H1 (cell line): Measurements from ENCODE around the gene SLC23A3. TPM values are rescaled to one million over a fixed set of nuclear protein-coding genes. Genes with fewer than 3 reads are reported as not detected.

Experiments
- CTCF ChIA-PET: fragments of 300-600 bp; sonication (Branson Sonifier 250); formaldehyde crosslinking; loops from one replicate; lab custom pipeline; 2021; ENCODE audit not compliant: partially characterized antibody; lab: Charles Lee
- POLR2A ChIA-PET: fragments of 300-600 bp; sonication (Branson Sonifier 250); formaldehyde crosslinking; loops from one replicate; lab custom pipeline; 2021; ENCODE audit warnings: inconsistent platforms; ENCODE audit not compliant: partially characterized antibody; lab: Charles Lee
- DNase-seq, 2 experiments: peaks; one replicate each; pipeline versions ENCODE4 v3.0.0 to v3.0.0-alpha.2; 2010 to 2022; ENCODE audit warnings: low spot score in 2 of 2, low read depth in 1 of 2, mixed read lengths in 1 of 2
- FAIRE-seq: peaks from 2 replicates; lab custom pipeline; 2011; peaks lifted over from hg19 to GRCh38; lab: Jason Lieb, UNC
- H2AFZ ChIP-seq: 2 replicates; pipeline ENCODE4 v1.8.1; 2012; ENCODE audit warnings: low read length, inconsistent platforms
- H2AK5ac ChIP-seq: 2 replicates; pipeline ENCODE4 v1.6.1; 2013; ENCODE audit warnings: low read depth, low read length
- H2BK120ac ChIP-seq: replicated peaks from 2 replicates; pipeline ENCODE3; 2013; ENCODE audit warnings: low read depth, low read length, inconsistent platforms
- H2BK12ac ChIP-seq: 2 replicates; pipeline ENCODE4 v1.6.1; 2013; ENCODE audit warnings: low read depth, low read length
- H2BK15ac ChIP-seq: 2 replicates; pipeline ENCODE4 v1.6.1; 2013; ENCODE audit warnings: low read length
- H2BK20ac ChIP-seq: 2 replicates; pipeline ENCODE4 v1.6.1; 2013; ENCODE audit warnings: low read length
- H2BK5ac ChIP-seq: 2 replicates; pipeline ENCODE4 v1.6.1; 2013; ENCODE audit warnings: low read depth, low read length
- H3K14ac ChIP-seq: 2 replicates; pipeline ENCODE4 v1.6.1; 2013; ENCODE audit warnings: inconsistent platforms; ENCODE audit not compliant: insufficient read length
- H3K18ac ChIP-seq: 2 replicates; pipeline ENCODE4 v1.6.1; 2013; ENCODE audit warnings: low read length; ENCODE audit errors: extremely low read depth
- H3K23ac ChIP-seq: 2 replicates; pipeline ENCODE4 v1.6.1; 2013; ENCODE audit warnings: inconsistent platforms; ENCODE audit not compliant: insufficient read length
- H3K23me2 ChIP-seq: 2 replicates; pipeline ENCODE4 v1.6.1; 2013; ENCODE audit warnings: low read depth, low read length
- H3K27ac ChIP-seq: 2 replicates; pipeline ENCODE4 v1.6.1; 2011; ENCODE audit warnings: low read depth, low read length, inconsistent platforms
- H3K27me3 ChIP-seq, 4 experiments: replicated peaks in 1 of 4; 1 replicate in 1 of 4; 2 replicates in 3 of 4; pipeline versions ENCODE4 v1.6.1 to v1.8.1; 2011 to 2013; ENCODE audit warnings: low read length in 3 of 4, mild to moderate bottlenecking in 3 of 4, inconsistent platforms in 2 of 4, mixed read lengths in 2 of 4, moderate library complexity in 1 of 4; ENCODE audit not compliant: control insufficient read depth in 3 of 4, insufficient read depth in 3 of 4; ENCODE audit errors: extremely low read depth in 1 of 4
- H3K36me3 ChIP-seq, 4 experiments: 2 replicates each; pipeline versions ENCODE4 v1.6.1 to v1.8.1; 2011 to 2013; ENCODE audit warnings: mild to moderate bottlenecking in 4 of 4, low read length in 3 of 4, moderate library complexity in 2 of 4, control low read depth in 1 of 4, inconsistent platforms in 1 of 4; ENCODE audit not compliant: insufficient read depth in 4 of 4, control insufficient read depth in 2 of 4
- H3K4ac ChIP-seq: replicated peaks from 2 replicates; pipeline ENCODE3; 2013; ENCODE audit warnings: low read length, low read depth, mixed read lengths, inconsistent platforms; ENCODE audit not compliant: insufficient read length
- H3K4me1 ChIP-seq, 4 experiments: replicated peaks in 1 of 4; 1 replicate in 1 of 4; 2 replicates in 3 of 4; pipeline versions ENCODE4 v1.6.1 to v1.8.1; 2011 to 2013; ENCODE audit warnings: low read length in 3 of 4, inconsistent platforms in 2 of 4, mixed read lengths in 1 of 4; ENCODE audit not compliant: insufficient read depth in 4 of 4, control insufficient read depth in 3 of 4
- H3K4me2 ChIP-seq, 2 experiments: 2 replicates each; pipeline versions ENCODE4 v1.6.1 to v1.8.1; 2011 to 2013; ENCODE audit warnings: low read depth in 2 of 2, low read length in 2 of 2, control low read depth in 1 of 2, inconsistent platforms in 1 of 2, mild to moderate bottlenecking in 1 of 2; ENCODE audit not compliant: insufficient read depth in 1 of 2
- H3K4me3 ChIP-seq, 4 experiments: fragments of 200-600, 300-600 bp in 1 of 4; sonication (generic), shearing (Covaris generic), sonication (Bioruptor Twin) in 1 of 4; 2 replicates each; pipeline versions ENCODE4 v1.5.1 to v1.8.1; 2011 to 2016; ENCODE audit warnings: low read length in 4 of 4, low read depth in 3 of 4, control low read depth in 2 of 4, inconsistent platforms in 2 of 4, mild to moderate bottlenecking in 2 of 4, mixed read lengths in 1 of 4, moderate library complexity in 1 of 4; ENCODE audit not compliant: insufficient read depth in 2 of 4; ENCODE audit errors: extremely low read depth in 1 of 4
- H3K56ac ChIP-seq: replicated peaks from 2 replicates; pipeline ENCODE3; 2013; ENCODE audit warnings: low read depth, mild to moderate bottlenecking, mixed read lengths, low read length, inconsistent platforms; ENCODE audit not compliant: insufficient read length
- H3K79me1 ChIP-seq: 2 replicates; pipeline ENCODE4 v1.6.1; 2013; ENCODE audit warnings: low read depth, low read length, control low read depth
- H3K79me2 ChIP-seq, 2 experiments: 2 replicates each; pipeline versions ENCODE4 v1.6.1 to v1.8.1; 2012 to 2013; ENCODE audit warnings: low read length in 2 of 2, mild to moderate bottlenecking in 2 of 2, inconsistent platforms in 1 of 2; ENCODE audit not compliant: insufficient read depth in 2 of 2, control insufficient read depth in 1 of 2
- H3K9ac ChIP-seq, 4 experiments: replicated peaks in 1 of 4; 1 replicate in 1 of 4; 2 replicates in 3 of 4; pipeline versions ENCODE4 v1.6.1 to v1.8.1; 2011 to 2013; ENCODE audit warnings: low read depth in 3 of 4, low read length in 3 of 4, control low read depth in 2 of 4, mild to moderate bottlenecking in 2 of 4, moderate library complexity in 2 of 4, inconsistent platforms in 1 of 4; ENCODE audit errors: extremely low read depth in 1 of 4
- H3K9me3 ChIP-seq, 2 experiments: 2 replicates each; pipeline versions ENCODE4 v1.6.1 to v1.8.1; 2012 to 2013; ENCODE audit warnings: mild to moderate bottlenecking in 2 of 2, moderate library complexity in 2 of 2, control low read depth in 1 of 2, inconsistent platforms in 1 of 2, low read depth in 1 of 2, low read length in 1 of 2, mixed read lengths in 1 of 2; ENCODE audit not compliant: insufficient read depth in 2 of 2
- H4K20me1 ChIP-seq, 2 experiments: replicated peaks in 1 of 2; 2 replicates each; pipeline versions ENCODE3 to v1.8.1; 2011 to 2013; ENCODE audit warnings: inconsistent platforms in 2 of 2, low read length in 2 of 2, mild to moderate bottlenecking in 1 of 2; ENCODE audit not compliant: insufficient read depth in 2 of 2, control insufficient read depth in 1 of 2
- H4K5ac ChIP-seq: 2 replicates; pipeline ENCODE4 v1.6.1; 2013; ENCODE audit warnings: low read length, low read depth, mixed read lengths, inconsistent platforms; ENCODE audit not compliant: insufficient read length
- H4K8ac ChIP-seq: 2 replicates; pipeline ENCODE4 v1.8.0; 2013; ENCODE audit warnings: mild to moderate bottlenecking, moderate library complexity, low read length, inconsistent platforms; ENCODE audit not compliant: insufficient read depth; ENCODE audit errors: extremely low read depth
- H4K91ac ChIP-seq: replicated peaks from 2 replicates; pipeline ENCODE3; 2013; ENCODE audit warnings: low read length, mixed read lengths, inconsistent platforms; ENCODE audit not compliant: insufficient read length
- EGR1 ChIP-seq: IDR thresholded peaks from 2 replicates; pipeline ENCODE4 v1.6.1; 2011; ENCODE audit warnings: low read depth, low read length, borderline replicate concordance
- KDM1A ChIP-seq: fragments of 200-600, 300-600 bp; sonication (generic); IDR thresholded peaks from 2 replicates; pipeline ENCODE4 v1.7.1; 2016; ENCODE audit warnings: mild to moderate bottlenecking, low read length, borderline replicate concordance
- KDM4A ChIP-seq: IDR thresholded peaks from one replicate; pipeline ENCODE4 v1.7.1; 2012; ENCODE audit warnings: low read depth, mild to moderate bottlenecking, moderate library complexity, low read length, inconsistent platforms; ENCODE audit not compliant: severe bottlenecking
- NANOG ChIP-seq: IDR thresholded peaks from 2 replicates; pipeline ENCODE4 v1.6.1; 2011; ENCODE audit warnings: low read length, low read depth, mild to moderate bottlenecking, inconsistent platforms; ENCODE audit not compliant: insufficient read depth, poor library complexity, severe bottlenecking
- POLR2AphosphoS5 ChIP-seq: IDR thresholded peaks from 2 replicates; pipeline ENCODE4 v1.6.1; 2011; ENCODE audit warnings: low read depth, low read length
- POU5F1 ChIP-seq: IDR thresholded peaks from 2 replicates; pipeline ENCODE4 v1.6.1; 2011; ENCODE audit warnings: low read depth, mild to moderate bottlenecking, low read length, moderate library complexity
- SAP30 ChIP-seq: fragments of 300-600 bp; sonication (generic); IDR thresholded peaks from 2 replicates; pipeline ENCODE4 v1.7.1; 2012; ENCODE audit warnings: low read length, moderate library complexity, mild to moderate bottlenecking, inconsistent platforms; ENCODE audit not compliant: insufficient read depth, insufficient replicate concordance
- TEAD4 ChIP-seq: IDR thresholded peaks from 2 replicates; pipeline ENCODE4 v1.6.1; 2012; ENCODE audit warnings: low read depth, low read length, inconsistent platforms, mixed read lengths
- WGBS, 2 experiments: shearing (Covaris generic) in 1 of 2; methylation state at CpG; one replicate each; pipeline versions ENCODE4 v1.1.6 to v1.1.7; 2013 to 2015; ENCODE audit warnings: low lambda C conversion rate in 2 of 2, mixed read lengths in 2 of 2, inconsistent platforms in 1 of 2, low coverage in 1 of 2, missing lambda C conversion rate in 1 of 2; ENCODE audit not compliant: insufficient replicate concordance in 2 of 2, insufficient coverage in 1 of 2, insufficient read length in 1 of 2; ENCODE audit errors: extremely low coverage in 1 of 2, missing lambda C conversion rate in 1 of 2; 5-methylcytosine and 5-hydroxymethylcytosine counted together
- polyA plus RNA-seq, 7 experiments: library from polyadenylated mRNA; depleted of rRNA in 3 of 7; stranded (reverse) in 5 of 7; unstranded in 2 of 7; fragments of >200 nt in 5 of 7; fragments of 200-250 nt in 2 of 7; gene quantifications; 1 replicate in 5 of 7; 2 replicates in 1 of 7; 4 replicates in 1 of 7; pipeline versions ENCODE4 v1.2.1 to v1.2.3, GENCODE V29; 2011 to 2013; ENCODE audit warnings: missing spikeins in 2 of 7, mixed read lengths in 2 of 7
- total RNA-seq: library from RNA; stranded (reverse); fragmentation: NEBNext Ultra II Directional; extraction: Animal tissue kit (Norgen Biotek cat#: 25700); gene quantifications from 2 replicates; pipeline ENCODE4 v1.2.1, GENCODE V29; 2021

The SLC23A3 gene
- total and polyA plus RNA-seq, 2 of the 8 experiments (the other 6 are each of a cell fraction or from before 2014, with no cell fraction given) = 0.35 to 0.84 TPM

GRCh38 chr2:219184121-219184520 lies 14.3 kb upstream of the SLC23A3 start:
- Histone ChIP-seq H2BK120ac (no peak overlapping the region), H3K9ac (no peak overlapping the region), H4K91ac (no peak overlapping the region), H2BK5ac (no peak overlapping the region), H3K23me2 (no peaks in the 10 kb centered on the region), H3K56ac (no peak overlapping the region), H2BK15ac (no peak overlapping the region), H2BK20ac (no peak overlapping the region), H3K27ac (no peak overlapping the region), H3K4me1 (peaks cover 0 to 1% (median under 1%) of the 10 kb centered on the region in 4 experiments; a peak in 4 of 7 replicates), H2BK12ac (no peak overlapping the region), H4K8ac (no peak overlapping the region), H2AK5ac (no peak overlapping the region), H3K79me1 (peaks cover under 1% of the 10 kb centered on the region; the same call in 1 of the 2 replicates), H3K36me3 (peaks cover 6 to 37% (median 22%) of the 10 kb centered on the region in 4 experiments; a peak in 6 of 8 replicates), H3K18ac (no peak overlapping the region), H3K79me2 (peaks cover 0 to 4% of the 10 kb centered on the region in 2 experiments; a peak in 1 of 4 replicates), H2AFZ (no peak overlapping the region), H3K4me3 (no peak overlapping the region), H3K27me3 (no peaks in the 10 kb centered on the region), H3K9me3 (no peaks in the 10 kb centered on the region), H3K14ac (no peak overlapping the region), H3K23ac (no peak overlapping the region), H3K4me2 (no peak overlapping the region), H4K20me1 (peaks cover 0 to 2% of the 10 kb centered on the region in 2 experiments), H3K4ac (no peak overlapping the region), H4K5ac (no peak overlapping the region)
- WGBS, 2 experiments = 83% methylated on average over 2 of the region's 2 CpGs; no CpG with 5 or more reads in 1 of the 2 experiments
- DNase-seq (no peak), FAIRE-seq (no peak)
- CTCF ChIA-PET = interaction anchor here (1.4 to 3.9 kb wide), 2 partner anchors 8 to 25 kb away, joined by 3 to 18 read pairs; no protein-coding TSS in a partner anchor
- POLR2A ChIA-PET = interaction anchor here (1.1 to 1.2 kb wide), 2 partner anchors 9 to 19 kb away, joined by 3 read pairs; no protein-coding TSS in a partner anchor
- TF ChIP-seq SAP30 (no peak), POU5F1 (no peak), NANOG (no peak), KDM4A (no peak), KDM1A (no peak), POLR2AphosphoS5 (no peak), TEAD4 (no peak), EGR1 (no peak)
